Measurements from ENCODE around the gene ZCCHC14.

DNA sequence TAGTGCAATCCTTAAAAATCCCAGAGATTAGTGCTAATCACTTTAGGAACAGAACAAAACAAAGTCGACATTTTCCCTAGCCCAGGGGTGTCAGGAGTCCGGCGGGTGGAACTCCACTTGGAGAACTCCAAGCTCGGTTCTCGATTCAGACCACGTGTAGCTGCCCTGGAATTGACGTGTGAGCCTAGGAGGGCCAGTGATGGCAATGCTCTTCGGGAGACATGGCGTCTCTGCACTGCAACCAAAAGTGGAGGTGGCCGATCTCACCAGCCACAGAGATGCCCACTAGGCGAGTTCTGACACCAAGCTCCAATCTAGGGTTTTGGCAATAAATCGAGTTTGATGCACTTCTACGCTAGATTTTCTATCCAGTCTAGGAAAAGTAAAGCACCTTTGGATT is 83.0 kb downstream of the ZCCHC14 start:
- TF ChIP-seq, protein P1, sequence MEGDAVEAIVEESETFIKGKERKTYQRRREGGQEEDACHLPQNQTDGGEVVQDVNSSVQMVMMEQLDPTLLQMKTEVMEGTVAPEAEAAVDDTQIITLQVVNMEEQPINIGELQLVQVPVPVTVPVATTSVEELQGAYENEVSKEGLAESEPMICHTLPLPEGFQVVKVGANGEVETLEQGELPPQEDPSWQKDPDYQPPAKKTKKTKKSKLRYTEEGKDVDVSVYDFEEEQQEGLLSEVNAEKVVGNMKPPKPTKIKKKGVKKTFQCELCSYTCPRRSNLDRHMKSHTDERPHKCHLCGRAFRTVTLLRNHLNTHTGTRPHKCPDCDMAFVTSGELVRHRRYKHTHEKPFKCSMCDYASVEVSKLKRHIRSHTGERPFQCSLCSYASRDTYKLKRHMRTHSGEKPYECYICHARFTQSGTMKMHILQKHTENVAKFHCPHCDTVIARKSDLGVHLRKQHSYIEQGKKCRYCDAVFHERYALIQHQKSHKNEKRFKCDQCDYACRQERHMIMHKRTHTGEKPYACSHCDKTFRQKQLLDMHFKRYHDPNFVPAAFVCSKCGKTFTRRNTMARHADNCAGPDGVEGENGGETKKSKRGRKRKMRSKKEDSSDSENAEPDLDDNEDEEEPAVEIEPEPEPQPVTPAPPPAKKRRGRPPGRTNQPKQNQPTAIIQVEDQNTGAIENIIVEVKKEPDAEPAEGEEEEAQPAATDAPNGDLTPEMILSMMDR (IDR thresholded peaks at IDR 0.05): no peak
- no peak for TF ChIP-seq EZH2 (IDR thresholded peaks at IDR 0.05; ENCODE audit: borderline replicate concordance, insufficient read depth, low read depth, low read length, poor library complexity, severe bottlenecking)

All from B cell (primary cell).